ENCODE results near the gene PNLIPRP1.

The PNLIPRP1 gene

GRCh38 chr10:116630020-116630419 is 39.3 kb downstream of the PNLIPRP1 start:
- DNase-seq (ENCODE audit: low spot score in 2 of 2) (no peak), ATAC-seq (ENCODE audit: low read depth) (no peak)
- Mint-ChIP-seq H3K36me3 (no peaks in the 10 kb centered on the region), H3K9me3 (peaks cover 4% of the 10 kb centered on the region), H3K27ac (no peak overlapping the region), H3K4me3 (no peak overlapping the region), H3K27me3 (peaks cover 1% of the 10 kb centered on the region), H3K4me1 (no peaks in the 10 kb centered on the region)

GRCh38 chr10:116631871-116632295 is 41.1 kb downstream of the PNLIPRP1 start:
- DNase-seq (ENCODE audit: low spot score in 2 of 2) = no peak
- H3K9me3 Mint-ChIP-seq = peaks cover 6% of the 10 kb centered on the region
- H3K27ac Mint-ChIP-seq = no peak overlapping the region
- H3K4me3 Mint-ChIP-seq = no peak overlapping the region
- H3K27me3 Mint-ChIP-seq = peaks cover 2% of the 10 kb centered on the region
- peaks cover 2% of the 10 kb centered on the region for H3K4me1 Mint-ChIP-seq
- H3K36me3 Mint-ChIP-seq = no peaks in the 10 kb centered on the region
- ATAC-seq (ENCODE audit: low read depth) = no peak

DNA sequence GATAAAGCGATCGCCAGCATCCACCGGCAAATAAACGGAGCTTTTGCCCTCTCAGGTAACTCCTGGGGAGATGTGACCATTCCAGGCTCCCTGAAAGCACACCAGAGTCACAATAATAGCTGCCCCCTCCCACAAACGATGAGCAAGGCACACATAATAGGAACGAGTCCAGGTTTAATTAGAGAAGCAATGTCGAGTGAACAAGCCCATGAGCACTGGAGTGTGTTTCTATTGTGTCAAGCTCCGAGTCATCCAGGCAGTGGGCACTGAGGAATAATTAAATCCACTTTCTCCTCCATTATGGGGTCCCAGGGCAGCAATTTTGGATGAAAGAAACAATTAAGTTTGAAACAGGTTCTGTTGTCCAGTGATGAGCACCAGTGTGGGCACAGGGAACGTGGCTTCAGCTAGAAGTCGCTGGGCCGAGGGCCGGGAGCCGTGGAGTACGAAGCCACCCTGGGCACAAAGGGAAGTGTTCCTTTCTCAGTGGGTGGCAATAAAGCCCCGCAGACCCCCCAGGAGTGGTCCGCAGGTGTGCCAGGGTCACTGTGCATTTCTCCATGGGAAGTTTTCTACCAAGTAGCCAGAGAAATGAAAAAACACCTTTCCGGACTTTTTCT is 41.9 kb downstream of the PNLIPRP1 start:
- no peak for DNase-seq (ENCODE audit: low spot score in 2 of 2)
- H3K27me3 Mint-ChIP-seq = peaks cover 2% of the 10 kb centered on the region
- peaks cover 6% of the 10 kb centered on the region for H3K9me3 Mint-ChIP-seq
- H3K27ac Mint-ChIP-seq = no peak overlapping the region
- no peak overlapping the region for H3K4me3 Mint-ChIP-seq
- H3K36me3 Mint-ChIP-seq = no peaks in the 10 kb centered on the region
- H3K4me1 Mint-ChIP-seq = peaks cover 2% of the 10 kb centered on the region
- ATAC-seq (ENCODE audit: low read depth) = no peak

DNA sequence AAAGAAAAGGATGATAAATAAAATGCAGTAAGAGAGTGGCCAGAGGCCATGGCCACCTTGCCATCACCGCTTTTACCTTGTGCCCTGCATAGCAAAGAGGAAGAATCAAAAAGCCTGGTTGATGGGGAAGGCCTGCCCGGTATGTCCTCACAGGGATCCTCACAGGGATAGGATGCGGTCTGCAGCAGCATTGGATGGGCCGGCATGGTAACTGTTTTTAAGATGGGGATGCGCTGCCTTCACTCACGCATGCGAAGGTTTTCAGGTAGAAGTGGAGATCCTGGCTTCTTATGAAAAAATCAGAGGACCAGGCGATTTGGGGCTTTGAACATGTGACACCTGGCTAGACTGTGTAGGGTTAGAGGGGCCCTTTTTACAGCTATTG is 42.4 kb downstream of the PNLIPRP1 start:
- peaks cover 6% of the 10 kb centered on the region for H3K9me3 Mint-ChIP-seq
- no peak overlapping the region for H3K27ac Mint-ChIP-seq
- H3K4me1 Mint-ChIP-seq = peaks cover 2% of the 10 kb centered on the region
- peaks cover 2% of the 10 kb centered on the region for H3K27me3 Mint-ChIP-seq
- no peak overlapping the region for H3K4me3 Mint-ChIP-seq
- ATAC-seq (ENCODE audit: low read depth) = no peak
- no peak for DNase-seq (ENCODE audit: low spot score in 2 of 2)
- no peaks in the 10 kb centered on the region for H3K36me3 Mint-ChIP-seq

GRCh38 chr10:116634126-116634975 is 43.6 kb downstream of the PNLIPRP1 start:
- no peak overlapping the region for H3K27ac Mint-ChIP-seq
- peaks cover 6% of the 10 kb centered on the region for H3K9me3 Mint-ChIP-seq
- H3K4me1 Mint-ChIP-seq = peaks cover 2% of the 10 kb centered on the region
- H3K36me3 Mint-ChIP-seq = no peaks in the 10 kb centered on the region
- H3K4me3 Mint-ChIP-seq = no peak overlapping the region
- H3K27me3 Mint-ChIP-seq = peaks cover 2% of the 10 kb centered on the region
- DNase-seq (ENCODE audit: low spot score in 2 of 2) (no peak), ATAC-seq (ENCODE audit: low read depth) (no peak)

GRCh38 chr10:116636385-116636784 is 45.6 kb downstream of the PNLIPRP1 start:
- Mint-ChIP-seq H3K4me3 (no peak overlapping the region), H3K27me3 (peaks cover 2% of the 10 kb centered on the region), H3K9me3 (peaks cover 6% of the 10 kb centered on the region), H3K4me1 (peaks cover 2% of the 10 kb centered on the region), H3K36me3 (no peaks in the 10 kb centered on the region), H3K27ac (no peak overlapping the region)
- DNase-seq (ENCODE audit: low spot score in 2 of 2) (no peak), ATAC-seq (ENCODE audit: low read depth) (no peak)

DNA sequence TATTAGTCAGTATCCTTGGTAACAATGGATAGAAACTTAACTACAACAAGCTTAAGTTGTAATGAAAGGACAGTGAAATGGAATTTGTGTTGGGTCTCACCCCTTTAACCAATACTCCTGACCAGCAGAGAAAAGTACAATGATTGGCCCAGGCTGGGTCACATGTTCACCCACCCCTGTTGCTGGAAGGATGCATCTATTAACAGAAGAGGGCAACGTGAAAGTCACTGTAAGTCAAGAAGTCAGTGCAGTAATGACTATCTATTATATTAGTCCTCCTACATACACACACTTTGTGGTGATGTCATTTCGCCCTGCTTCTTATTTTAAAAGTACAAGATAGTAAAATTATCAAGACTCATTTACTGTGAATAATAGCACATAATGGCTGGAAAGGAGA is 46.2 kb downstream of the PNLIPRP1 start:
- H3K4me3 Mint-ChIP-seq = no peak overlapping the region
- H3K36me3 Mint-ChIP-seq = no peaks in the 10 kb centered on the region
- H3K9me3 Mint-ChIP-seq = peaks cover 6% of the 10 kb centered on the region
- peaks cover 2% of the 10 kb centered on the region for H3K4me1 Mint-ChIP-seq
- no peak overlapping the region for H3K27ac Mint-ChIP-seq
- peaks cover 2% of the 10 kb centered on the region for H3K27me3 Mint-ChIP-seq
- ATAC-seq (ENCODE audit: low read depth) (no peak), DNase-seq (ENCODE audit: low spot score in 2 of 2) (no peak)

DNA sequence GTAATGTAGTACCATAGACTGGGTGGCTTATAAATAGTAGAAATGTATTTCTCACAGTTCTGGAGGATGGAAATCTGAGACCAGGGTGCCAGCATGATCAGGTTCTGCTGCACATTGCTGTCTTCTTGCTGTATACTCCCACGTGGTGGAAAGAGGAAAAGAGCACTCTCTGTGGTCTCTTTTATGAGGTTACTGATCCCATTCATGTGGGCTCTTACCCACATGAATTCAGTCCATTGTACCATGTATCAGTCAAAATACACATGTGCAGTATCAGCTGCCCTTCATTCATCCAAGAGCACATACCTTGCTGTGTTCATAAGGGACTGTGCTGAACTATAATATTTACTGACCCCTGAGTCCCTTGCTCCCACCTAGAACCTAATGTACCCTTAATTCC is 47.1 kb downstream of the PNLIPRP1 start:
- H3K36me3 Mint-ChIP-seq = no peaks in the 10 kb centered on the region
- no peak overlapping the region for H3K27ac Mint-ChIP-seq
- peaks cover 2% of the 10 kb centered on the region for H3K27me3 Mint-ChIP-seq
- no peak for ATAC-seq (ENCODE audit: low read depth)
- DNase-seq (ENCODE audit: low spot score in 2 of 2) = no peak
- peaks cover 6% of the 10 kb centered on the region for H3K9me3 Mint-ChIP-seq
- H3K4me3 Mint-ChIP-seq = no peak overlapping the region
- peaks cover 2% of the 10 kb centered on the region for H3K4me1 Mint-ChIP-seq

DNA sequence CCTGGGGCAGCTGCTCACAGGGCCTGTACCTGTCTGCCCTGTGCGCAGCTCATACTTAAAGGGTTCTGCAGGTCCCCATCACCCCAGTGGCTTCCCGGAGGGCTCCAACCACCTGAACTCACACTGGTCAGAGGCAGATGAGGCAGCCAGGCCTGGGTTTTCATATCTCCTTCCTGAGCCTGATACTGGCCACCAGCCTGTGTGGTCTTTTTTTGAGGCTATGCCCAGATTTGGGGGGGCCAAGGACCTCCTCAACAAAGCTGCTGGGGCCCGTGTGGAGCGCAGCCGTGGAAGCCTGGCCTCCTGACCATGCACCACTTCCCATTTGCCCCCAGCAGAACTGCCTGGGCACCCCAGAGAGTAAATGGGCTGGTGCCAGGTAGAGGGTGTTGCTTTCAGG is 55.7 kb downstream of the PNLIPRP1 start:
- peaks cover 3% of the 10 kb centered on the region for H3K27me3 Mint-ChIP-seq
- H3K4me3 Mint-ChIP-seq = no peak overlapping the region
- H3K36me3 Mint-ChIP-seq = no peaks in the 10 kb centered on the region
- no peak for DNase-seq (ENCODE audit: low spot score in 2 of 2)
- peaks cover 8% of the 10 kb centered on the region for H3K9me3 Mint-ChIP-seq
- H3K4me1 Mint-ChIP-seq = no peaks in the 10 kb centered on the region
- ATAC-seq (ENCODE audit: low read depth) = no peak
- H3K27ac Mint-ChIP-seq = no peak overlapping the region

GRCh38 chr10:116648903-116649302 is 58.1 kb downstream of the PNLIPRP1 start:
- Mint-ChIP-seq H3K9me3 (peaks cover 10% of the 10 kb centered on the region), H3K27me3 (peaks cover 3% of the 10 kb centered on the region), H3K27ac (no peak overlapping the region), H3K36me3 (no peaks in the 10 kb centered on the region), H3K4me3 (no peak overlapping the region), H3K4me1 (no peaks in the 10 kb centered on the region)
- no peak for ATAC-seq (ENCODE audit: low read depth)
- DNase-seq (ENCODE audit: low spot score in 2 of 2) = no peak

DNA sequence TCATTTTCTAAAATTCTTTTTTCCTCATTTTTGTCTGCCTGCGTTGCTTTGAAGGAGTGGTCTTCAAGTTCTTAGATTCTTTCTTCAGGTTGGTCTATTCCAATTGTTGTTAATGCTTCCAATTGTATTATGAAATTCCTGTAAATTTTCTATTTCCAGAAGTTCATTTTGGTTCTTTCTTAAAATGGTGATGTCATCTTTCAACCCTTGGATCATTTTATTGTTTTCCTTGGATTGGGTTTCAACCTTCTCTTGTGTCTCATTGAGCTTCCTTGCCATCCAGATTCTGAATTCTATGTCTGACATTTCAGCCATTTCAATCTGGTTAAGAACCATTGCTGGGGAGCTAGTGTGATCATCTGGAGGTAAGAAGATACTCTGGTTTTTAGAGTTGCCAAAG is 63.1 kb downstream of the PNLIPRP1 start:
- H3K27ac Mint-ChIP-seq = no peak overlapping the region
- no peak for DNase-seq (ENCODE audit: low spot score in 2 of 2)
- peaks cover 10% of the 10 kb centered on the region for H3K9me3 Mint-ChIP-seq
- H3K4me3 Mint-ChIP-seq = no peak overlapping the region
- H3K27me3 Mint-ChIP-seq = no peaks in the 10 kb centered on the region
- H3K4me1 Mint-ChIP-seq = no peaks in the 10 kb centered on the region
- ATAC-seq (ENCODE audit: low read depth) = no peak
- H3K36me3 Mint-ChIP-seq = no peaks in the 10 kb centered on the region

GRCh38 chr10:116654816-116655215 is 64.1 kb downstream of the PNLIPRP1 start:
- Mint-ChIP-seq H3K27ac (no peak overlapping the region), H3K27me3 (no peaks in the 10 kb centered on the region), H3K36me3 (no peaks in the 10 kb centered on the region), H3K4me3 (no peak overlapping the region), H3K9me3 (peaks cover 5% of the 10 kb centered on the region), H3K4me1 (no peaks in the 10 kb centered on the region)
- no peak for ATAC-seq (ENCODE audit: low read depth)
- DNase-seq (ENCODE audit: low spot score in 2 of 2) = no peak

DNA sequence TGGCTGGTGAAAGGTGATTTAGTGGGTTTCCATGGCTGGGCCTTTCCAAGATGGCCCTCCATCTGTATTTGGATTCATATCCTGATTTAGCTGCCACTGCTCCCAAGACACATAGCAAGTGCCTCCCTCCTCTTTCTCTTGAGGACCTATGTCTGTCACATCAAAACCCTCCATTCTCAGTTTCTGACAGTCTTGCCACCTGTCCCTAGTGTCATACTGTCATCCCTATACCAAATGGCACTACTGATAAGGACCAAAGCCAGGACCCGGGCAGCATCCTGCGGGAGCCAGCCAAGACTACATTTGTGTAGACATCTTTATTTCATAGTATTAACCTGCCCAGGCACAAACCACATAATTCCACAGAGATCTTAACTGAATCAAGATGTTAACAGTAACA is 64.8 kb downstream of the PNLIPRP1 start:
- Mint-ChIP-seq H3K4me3 (no peak overlapping the region), H3K27me3 (no peaks in the 10 kb centered on the region), H3K27ac (no peak overlapping the region), H3K36me3 (no peaks in the 10 kb centered on the region), H3K4me1 (no peaks in the 10 kb centered on the region), H3K9me3 (peaks cover 5% of the 10 kb centered on the region)
- DNase-seq (ENCODE audit: low spot score in 2 of 2) (no peak), ATAC-seq (ENCODE audit: low read depth) (no peak)

GRCh38 chr10:116656044-116656443 is 65.3 kb downstream of the PNLIPRP1 start:
- no peaks in the 10 kb centered on the region for H3K27me3 Mint-ChIP-seq
- H3K4me1 Mint-ChIP-seq = no peaks in the 10 kb centered on the region
- ATAC-seq (ENCODE audit: low read depth) (no peak), DNase-seq (ENCODE audit: low spot score in 2 of 2) (no peak)
- H3K4me3 Mint-ChIP-seq = no peak overlapping the region
- H3K9me3 Mint-ChIP-seq = peaks cover 5% of the 10 kb centered on the region
- H3K27ac Mint-ChIP-seq = no peak overlapping the region
- no peaks in the 10 kb centered on the region for H3K36me3 Mint-ChIP-seq
